ENCODE measurements around the gene PCDH8.

PCDH8 gene

GRCh38 chr13:52810526-52810925 is 37.9 kb downstream of the PCDH8 start:
- ATAC-seq, result no peak

- no peak for ATAC-seq
Measured at GRCh38 chr13:52810011-52810410, 38.4 kb downstream of the PCDH8 start.

GRCh38 chr13:52809310-52809769 is 39.1 kb downstream of the PCDH8 start:
- ATAC-seq, result peak in 1 of 2 donors; percentile 44

GRCh38 chr13:52808842-52809219 is 39.6 kb downstream of the PCDH8 start:
- ATAC-seq, result no peak

GRCh38 chr13:52806029-52806428 is 42.4 kb downstream of the PCDH8 start:
- no peak for ATAC-seq

- ATAC-seq, result no peak
Measured at GRCh38 chr13:52804202-52804641, 44.2 kb downstream of the PCDH8 start.

- ATAC-seq, result no peak
Measured at GRCh38 chr13:52800856-52801255, 47.6 kb downstream of the PCDH8 start.

GRCh38 chr13:52798770-52799430 is 49.5 kb downstream of the PCDH8 start:
- no peak for ATAC-seq

GRCh38 chr13:52797176-52797575 is 51.3 kb downstream of the PCDH8 start:
- no peak for ATAC-seq

GRCh38 chr13:52794589-52794988 is 53.9 kb downstream of the PCDH8 start:
- ATAC-seq, result no peak

- no peak for ATAC-seq
Measured at GRCh38 chr13:52793515-52794061, 54.9 kb downstream of the PCDH8 start.

Measured in activated CD4-positive, CD25-positive, alpha-beta regulatory T cell treated with anti-CD3 and anti-CD28 coated beads, Interleukin-2, amount 50 U/mL, for 24 hours (primary cell).